GM12878 (cell line): Measurements from ENCODE around the gene USP14. TPM values are rescaled to one million over a fixed set of nuclear protein-coding genes. Genes with fewer than 3 reads are reported as not detected.
"Not testable (repeated sequence)": the region's sequence is repeated elsewhere in the genome, so short reads cannot be mapped to it uniquely, and the experiment has no call there.

Experiments
- ATAC-seq: fragments of 200-7000 bp; cut with Tn5 transposase; 3 replicates; pipeline ENCODE4 v1.9.1; 2020; ENCODE audit warnings: mild to moderate bottlenecking, moderate library complexity
- BruUV-seq: library from RNA; stranded (reverse); fragments of 400-500 nt; replicated peaks from 2 replicates; lab custom pipeline; 2021; lab: Mats Ljungman, UMichigan
- CTCF ChIA-PET: fragments of 300-600 bp; sonication (Branson Sonifier 250); formaldehyde crosslinking; extraction: SDS; loops from one replicate; lab custom pipeline; 2021; ENCODE audit warnings: inconsistent platforms; lab: Yijun Ruan, JAX
- POLR2A ChIA-PET: fragments of 350-600 bp; formaldehyde crosslinking; extraction: SDS; loops from one replicate; lab custom pipeline; 2021; ENCODE audit warnings: inconsistent platforms; lab: Charles Lee
- RAD21 ChIA-PET: fragments of 300-600 bp; sonication (Branson Sonifier 250); formaldehyde crosslinking; loops from one replicate; lab custom pipeline; 2023; ENCODE audit warnings: antibody characterized with exemption; ENCODE audit not compliant: unreplicated experiment; lab: Charles Lee
- SMC1A ChIA-PET: fragments of 300-600 bp; sonication (Branson Sonifier 250); formaldehyde crosslinking; loops from one replicate; lab custom pipeline; 2023; ENCODE audit not compliant: unreplicated experiment, uncharacterized antibody; lab: Charles Lee
- DNase-seq: peaks from one replicate; pipeline ENCODE4 v3.0.0-alpha.2; 2011; ENCODE audit warnings: low read depth, low spot score
- FAIRE-seq: peaks from 3 replicates; lab custom pipeline; 2011; peaks lifted over from hg19 to GRCh38; lab: Jason Lieb, UNC
- H2AFZ ChIP-seq: 2 replicates; pipeline ENCODE4 v1.6.0; 2011; ENCODE audit warnings: low read depth, low read length, control low read depth; ENCODE audit not compliant: control insufficient read depth
- H3K27ac ChIP-seq: 2 replicates; pipeline ENCODE4 v1.5.1; 2011; ENCODE audit warnings: control low read depth; ENCODE audit not compliant: control insufficient read depth, insufficient read depth
- H3K27me3 ChIP-seq, 2 experiments: replicated peaks in 1 of 2; 2 replicates each; pipeline versions ENCODE4 v1.6.0 to v1.6.1; 2011; ENCODE audit warnings: low read length in 1 of 2; ENCODE audit not compliant: control insufficient read depth in 2 of 2, insufficient read depth in 2 of 2
- H3K36me3 ChIP-seq, 2 experiments: 2 replicates each; pipeline ENCODE4 v1.5.1; 2011; ENCODE audit warnings: low read length in 1 of 2; ENCODE audit not compliant: control insufficient read depth in 2 of 2, insufficient read depth in 2 of 2
- H3K4me1 ChIP-seq: 2 replicates; pipeline ENCODE4 v1.6.1; 2011; ENCODE audit warnings: mild to moderate bottlenecking, low read length, moderate library complexity, mixed read lengths; ENCODE audit not compliant: control insufficient read depth, insufficient read depth
- H3K4me2 ChIP-seq: 2 replicates; pipeline ENCODE4 v1.6.0; 2011; ENCODE audit warnings: control low read depth; ENCODE audit not compliant: control insufficient read depth, insufficient read depth
- H3K4me3 ChIP-seq: fragments of 200-600 bp; sonication (generic); 2 replicates; pipeline ENCODE4 v1.5.1; 2016
- H3K79me2 ChIP-seq: 2 replicates; pipeline ENCODE4 v1.6.0; 2011; ENCODE audit warnings: low read length; ENCODE audit not compliant: control insufficient read depth, insufficient read depth
- H3K9ac ChIP-seq: 2 replicates; pipeline ENCODE4 v1.8.0; 2011; ENCODE audit warnings: low read length, control low read depth, mixed read lengths; ENCODE audit not compliant: control insufficient read depth, insufficient read depth
- H3K9me3 ChIP-seq: replicated peaks from 3 replicates; pipeline ENCODE4 v1.5.1; 2011; ENCODE audit warnings: mild to moderate bottlenecking, low read length; ENCODE audit not compliant: control insufficient read depth, insufficient read depth
- H4K20me1 ChIP-seq: 2 replicates; pipeline ENCODE4 v1.6.0; 2011; ENCODE audit not compliant: control insufficient read depth, insufficient read depth
- BHLHE40 ChIP-seq, 2 experiments: fragments of 450-650 bp in 1 of 2; IDR thresholded peaks; 2 replicates each; pipeline ENCODE4 v1.6.1; 2011 to 2017; ENCODE audit warnings: low read depth in 2 of 2, borderline replicate concordance in 1 of 2, improper control_type of control experiment in 1 of 2, low read length in 1 of 2, mild to moderate bottlenecking in 1 of 2
- CREB1 ChIP-seq: IDR thresholded peaks from 2 replicates; pipeline ENCODE4 v1.6.1; 2012; ENCODE audit warnings: low read depth, mild to moderate bottlenecking, inconsistent platforms
- JUND ChIP-seq: IDR thresholded peaks from 2 replicates; pipeline ENCODE4 v1.6.1; 2012; ENCODE audit warnings: low read depth, mild to moderate bottlenecking, low read length, improper control_type of control experiment, moderate library complexity
- KAT2A ChIP-seq: conservative IDR thresholded peaks from 2 replicates; pipeline ENCODE4 v1.6.1; 2011; ENCODE audit warnings: low read depth, low read length; ENCODE audit not compliant: control insufficient read depth
- MXI1 ChIP-seq: fragments of 150-350 bp; IDR thresholded peaks from 2 replicates; pipeline ENCODE4 v1.6.1; 2011; ENCODE audit warnings: low read depth, mild to moderate bottlenecking, inconsistent platforms, low read length, improper control_type of control experiment
- NR2C2 ChIP-seq: IDR thresholded peaks from 2 replicates; pipeline ENCODE4 v1.6.1; 2011; ENCODE audit warnings: borderline replicate concordance, low read depth; ENCODE audit not compliant: control insufficient read depth, insufficient read length
- NRF1 ChIP-seq: conservative IDR thresholded peaks from 2 replicates; pipeline ENCODE4 v1.6.1; 2011; ENCODE audit warnings: mild to moderate bottlenecking, low read depth, low read length, improper control_type of control experiment
- POLR2A ChIP-seq: IDR thresholded peaks from 2 replicates; pipeline ENCODE4 v1.6.1; 2011; ENCODE audit warnings: low read depth, mild to moderate bottlenecking, low read length
- POU2F2 ChIP-seq: IDR thresholded peaks from 3 replicates; pipeline ENCODE4 v1.6.1; 2011; ENCODE audit warnings: low read depth, mild to moderate bottlenecking, low read length, borderline replicate concordance
- RAD21 ChIP-seq: IDR thresholded peaks from 2 replicates; pipeline ENCODE4 v1.6.1; 2011; ENCODE audit warnings: mild to moderate bottlenecking, low read depth, low read length, moderate library complexity; ENCODE audit not compliant: insufficient read depth
- SIN3A ChIP-seq: IDR thresholded peaks from 2 replicates; pipeline ENCODE4 v1.6.1; 2012; ENCODE audit warnings: low read depth, low read length, improper control_type of control experiment
- ZSCAN29 ChIP-seq: fragments of 450-650 bp; IDR thresholded peaks from 2 replicates; pipeline ENCODE4 v1.6.1; 2017; ENCODE audit warnings: mild to moderate bottlenecking, moderate library complexity
- WGBS: methylation state at CpG from one replicate; pipeline ENCODE4 v1.1.6; 2016; ENCODE audit warnings: low lambda C conversion rate; ENCODE audit not compliant: insufficient replicate concordance, insufficient coverage; ENCODE audit errors: missing lambda C conversion rate; 5-methylcytosine and 5-hydroxymethylcytosine counted together
- in situ Hi-C: fragments of 300-500 bp; cut with MboI; formaldehyde crosslinking; loops from 9 replicates; pipeline ENCODE4 v1.14.3; 2018; ENCODE audit warnings: mixed read lengths
- intact Hi-C: fragments of 100-400 bp; cut with micrococcal nuclease; formaldehyde crosslinking; loops from one replicate; pipeline ENCODE4 v1.14.2; 2022; ENCODE audit not compliant: unreplicated experiment
- polyA plus RNA-seq, 11 experiments: library from polyadenylated mRNA; depleted of rRNA in 4 of 11; unstranded in 6 of 11; stranded (reverse) in 5 of 11; fragments of >200 nt; fragmentation: Nextera tagmentation in 4 of 11; fragmentation: Illumina TruSeq in 1 of 11; extraction: Ambion mirVana in 4 of 11; extraction: Trizol in 1 of 11; gene quantifications; 1 replicate in 1 of 11; 2 replicates in 10 of 11; pipeline versions ENCODE4 v1.2.1 to v1.2.3, GENCODE V29; 2011 to 2016; ENCODE audit warnings: inconsistent platforms in 2 of 11, missing spikeins in 2 of 11, low read depth in 1 of 11
- total RNA-seq, 4 experiments: library from RNA; depleted of rRNA in 3 of 4; stranded (reverse); fragments of >200 nt in 3 of 4; fragmentation: Illumina TruSeq in 1 of 4; extraction: Trizol in 1 of 4; gene quantifications; 2 replicates each; pipeline versions ENCODE4 v1.2.1 to v1.2.3, GENCODE V29; 2013 to 2021

USP14 gene
- total and polyA plus RNA-seq, 10 of the 15 experiments (the other 5 are each of a cell fraction or from before 2014, with no cell fraction given): 14.3 to 127 (median 29.6) TPM

GRCh38 chr18:110351-111201 lies 47.8 kb upstream of the USP14 start:
- FAIRE-seq, BruUV-seq, H4K20me1 ChIP-seq, H3K4me2 ChIP-seq, H2AFZ ChIP-seq, H3K36me3 ChIP-seq, H3K27ac ChIP-seq, SMC1A ChIA-PET, CTCF ChIA-PET, H3K9ac ChIP-seq, H3K27me3 ChIP-seq, POLR2A ChIA-PET, intact Hi-C loops, RAD21 ChIA-PET, H3K9me3 ChIP-seq, H3K4me3 ChIP-seq, ATAC-seq, DNase-seq, H3K79me2 ChIP-seq, H3K4me1 ChIP-seq, in situ Hi-C loops: not testable (repeated sequence)
- 5% methylated on average over 4 of the region's 4 CpGs for WGBS
- peak; percentile 27; the same call in 1 of the 2 replicates for TF ChIP-seq CREB1

GRCh38 chr18:111306-112014 lies 46.9 kb upstream of the USP14 start:
- intact Hi-C loops: no loop called here
- TF ChIP-seq MXI1 (no peak), POU2F2 (no peak), SIN3A (no peak), POLR2A (peak; percentile 53), RAD21 (no peak), JUND (no peak), NRF1 (peak; percentile 45), NR2C2 (no peak), ZSCAN29 (no peak), BHLHE40 (IDR thresholded peaks at IDR 0.05; ENCODE audit: borderline replicate concordance in 1 of 2, low read depth in 2 of 2, low read length in 1 of 2) (peak in 1 of 2 experiments; percentile 29; a peak in 1 of 4 replicates), KAT2A (no peak)

More at GRCh38 chr18:111306-112014, 46.9 kb upstream of the USP14 start:
- 21% methylated on average over 41 of the region's 42 CpGs for WGBS
- no TSS peak for BruUV-seq
- peak overlapping the region; percentile 21 for H3K4me2 ChIP-seq
- H3K27me3 ChIP-seq: no peaks in the 10 kb centered on the region
- ATAC-seq (peak; percentile 90), FAIRE-seq (peak; percentile 94), DNase-seq (no peak)
- no peaks in the 10 kb centered on the region for H3K4me1 ChIP-seq
- H2AFZ ChIP-seq: peak overlapping the region; percentile 85
- CTCF ChIA-PET: no interaction called here
- peak overlapping the region; percentile 57; the same call in 1 of the 2 replicates for H3K4me3 ChIP-seq
- H3K36me3 ChIP-seq: no peaks in the 10 kb centered on the region
- H3K9me3 ChIP-seq: no peaks in the 10 kb centered on the region; the same call in 2 of the 3 replicates
- peak overlapping the region; percentile 38; the same call in 1 of the 2 replicates for H3K9ac ChIP-seq
- POLR2A ChIA-PET: no interaction called here
- no peaks in the 10 kb centered on the region for H3K79me2 ChIP-seq
- RAD21 ChIA-PET: no interaction called here
- in situ Hi-C loops: no loop called here
- H3K27ac ChIP-seq: no peak overlapping the region
- no peaks in the 10 kb centered on the region for H4K20me1 ChIP-seq
- SMC1A ChIA-PET: no interaction called here
